Hematopoietic multipotent progenitor cell treated with erythropoietin and hydrocortisone succinate and interleukin-3 and kit ligand, for 4 days (in vitro differentiated cells): ENCODE measurements around the gene ESR2.
A peak's percentile ranks its signal among the peaks of the same experiment; 100 is the strongest.

Source experiments
- DNase-seq: peaks from one replicate; pipeline ENCODE4 v3.0.0-alpha.2; 2015

ESR2 gene

DNA sequence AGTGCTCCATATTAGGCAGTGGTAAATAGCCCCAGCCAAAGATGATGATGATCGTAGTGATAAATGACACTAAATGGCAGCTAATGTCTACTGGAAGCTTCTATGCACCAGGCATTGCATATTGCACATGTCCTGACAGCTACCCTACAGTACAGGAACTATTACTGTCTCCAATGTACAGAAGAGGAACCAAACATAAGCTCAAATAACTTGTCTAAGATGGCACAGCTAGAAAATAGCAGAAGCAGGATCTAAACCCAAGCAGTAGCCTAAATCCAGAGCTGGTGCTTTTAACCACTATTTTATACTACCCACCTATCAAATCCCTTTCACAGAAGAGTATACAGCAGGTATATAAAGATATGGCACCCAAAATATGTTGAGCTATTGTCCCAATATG, 28.9 kb downstream of the ESR2 start:
- no peak for DNase-seq

DNA sequence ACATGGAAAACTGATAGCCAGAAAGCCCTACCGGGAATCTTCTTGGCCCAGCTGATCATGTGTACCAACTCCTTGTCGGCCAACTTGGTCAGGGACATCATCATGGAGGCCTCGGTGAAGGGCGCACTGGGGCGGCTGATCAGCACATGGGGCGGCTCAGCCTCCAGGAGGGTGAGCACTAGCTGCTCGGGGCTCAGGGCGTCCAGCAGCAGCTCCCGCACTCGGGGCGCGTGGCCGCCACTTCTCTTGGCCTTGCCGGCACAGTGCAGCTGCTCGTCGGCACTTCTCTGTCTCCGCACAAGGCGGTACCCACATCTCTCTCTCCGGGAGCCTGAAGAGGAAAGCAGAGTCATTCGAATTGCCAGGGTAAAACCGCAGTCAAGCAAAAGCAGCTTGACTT, 33.8 kb downstream of the ESR2 start:
- DNase-seq = no peak

DNA sequence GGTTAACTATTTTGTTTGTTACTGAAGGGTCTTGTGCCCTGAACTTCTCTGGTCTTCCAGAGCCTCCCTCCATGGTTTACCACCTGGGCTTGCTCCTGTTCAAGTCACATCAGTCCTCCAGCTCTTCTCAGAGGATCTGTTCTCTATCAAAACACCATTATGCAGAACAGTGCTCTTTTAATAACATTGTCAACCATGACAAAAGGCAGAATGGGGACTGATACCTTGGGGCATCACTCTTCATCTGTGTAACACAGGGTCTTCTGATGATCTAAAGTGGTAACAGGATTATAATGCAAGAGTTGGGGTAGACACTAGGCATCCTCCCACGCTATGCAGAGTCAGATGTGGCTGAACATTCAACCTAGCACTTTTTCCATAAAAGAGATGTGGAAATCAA, 38.4 kb downstream of the ESR2 start:
- no peak for DNase-seq

DNA sequence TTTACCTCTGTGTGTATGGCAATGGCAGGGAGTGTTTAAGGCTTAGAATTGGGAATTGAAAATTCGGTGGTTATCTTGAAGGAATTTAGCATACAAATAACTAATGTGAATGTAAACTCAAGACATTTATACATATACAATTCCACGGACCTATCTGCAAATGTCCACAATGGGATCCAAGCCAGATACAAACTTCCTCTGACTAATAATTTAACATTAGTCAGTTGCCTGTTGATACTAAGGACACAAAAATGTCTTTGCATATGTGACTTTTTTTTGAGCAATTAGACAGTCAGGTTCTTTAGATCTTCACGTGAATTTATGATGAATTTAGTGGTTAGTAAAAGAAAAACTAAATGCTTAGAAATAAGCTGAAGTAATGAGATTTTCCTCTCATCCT, 40.5 kb downstream of the ESR2 start:
- no peak for DNase-seq

DNA sequence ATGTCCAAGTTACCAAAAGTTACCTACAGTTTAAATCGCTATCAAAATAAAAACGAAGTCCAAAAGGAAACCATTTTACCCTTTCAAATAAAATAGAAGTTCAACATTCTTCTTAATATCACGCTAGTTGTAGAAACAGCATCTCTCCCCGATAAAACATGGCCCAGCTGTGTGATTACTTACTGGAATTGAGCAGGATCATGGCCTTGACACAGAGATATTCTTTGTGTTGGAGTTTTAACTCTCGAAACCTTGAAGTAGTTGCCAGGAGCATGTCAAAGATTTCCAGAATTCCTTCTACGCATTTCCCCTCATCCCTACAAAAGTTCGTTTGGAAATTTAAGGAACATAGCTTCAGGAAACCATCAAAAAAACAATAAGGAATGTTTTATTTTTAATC, 44.8 kb downstream of the ESR2 start:
- DNase-seq = no peak

DNA sequence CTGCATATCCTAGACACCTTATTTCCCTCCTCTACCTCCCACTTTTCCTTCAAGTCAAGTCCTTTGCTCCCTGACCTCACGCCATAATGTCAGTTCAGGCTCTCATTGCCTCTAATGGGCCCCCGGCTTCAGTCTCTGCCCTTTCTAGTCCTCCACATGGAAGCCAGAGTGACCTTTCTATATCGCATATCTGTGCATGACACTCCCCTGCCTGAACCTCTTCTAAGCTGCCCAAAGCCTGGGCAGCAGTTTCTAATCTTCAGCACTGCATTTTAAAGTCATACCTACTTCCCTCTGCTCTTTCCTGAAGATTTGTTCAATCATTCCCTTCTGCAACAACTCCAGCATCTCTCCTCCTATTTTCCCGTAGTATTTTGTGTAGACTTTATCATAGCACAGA, 45.5 kb downstream of the ESR2 start:
- DNase-seq = no peak

DNA sequence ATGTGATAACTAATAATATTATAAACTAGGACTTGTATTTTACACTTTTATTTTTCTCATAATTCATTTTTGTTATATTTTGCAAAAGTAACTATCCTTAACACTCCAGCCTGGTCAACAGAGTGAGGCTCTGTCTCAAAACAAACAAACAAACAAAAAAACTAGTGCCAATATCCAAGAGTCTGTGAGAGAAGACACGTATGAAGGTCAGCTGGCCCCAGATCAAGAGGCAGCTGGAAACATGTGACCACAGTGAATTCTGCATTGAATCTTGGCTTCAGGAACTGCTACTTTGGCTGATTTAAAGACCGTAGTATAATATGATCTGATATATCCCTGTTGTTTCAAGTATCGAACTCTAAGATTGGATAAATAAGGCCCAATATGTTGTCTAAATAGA, 47.0 kb downstream of the ESR2 start:
- no peak for DNase-seq

DNA sequence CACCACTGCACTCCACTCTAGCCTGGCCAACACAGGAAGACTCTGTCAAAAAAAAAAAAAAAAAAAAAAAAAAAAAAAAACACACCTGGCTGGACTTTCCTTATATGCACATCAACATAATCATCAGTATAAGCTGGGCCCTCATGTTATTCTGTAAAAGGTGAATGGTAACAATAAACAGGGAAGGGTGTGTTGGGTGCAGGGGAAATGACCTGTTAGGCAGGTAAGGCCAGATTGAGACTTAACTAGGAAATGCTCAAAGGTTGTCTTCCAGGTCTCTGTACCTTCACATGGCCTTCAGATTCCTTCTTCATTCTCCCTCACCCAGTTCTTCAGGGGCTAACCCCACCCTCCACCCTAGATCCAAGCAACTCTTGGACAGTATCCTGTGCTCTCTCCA, 47.5 kb downstream of the ESR2 start:
- no peak for DNase-seq

DNA sequence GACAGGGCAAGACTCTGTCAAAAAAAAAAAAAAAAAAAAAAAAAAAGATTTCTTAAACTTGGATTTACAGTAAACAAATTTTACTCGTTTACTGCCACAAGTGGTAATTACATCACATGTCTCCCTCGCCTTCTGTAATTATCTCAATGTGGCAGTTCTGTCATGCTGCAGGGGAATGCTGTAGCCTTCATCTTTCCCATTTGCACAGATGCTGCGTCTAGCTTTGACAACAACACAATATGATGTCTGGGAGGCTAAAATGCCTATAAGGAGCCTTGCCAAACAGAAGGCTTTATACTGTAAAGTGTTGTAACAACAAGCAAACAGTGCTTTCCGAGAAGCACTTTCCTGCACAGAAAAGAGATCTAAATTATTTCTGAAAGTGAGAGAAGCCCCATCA, 48.7 kb downstream of the ESR2 start:
- DNase-seq = no peak

DNA sequence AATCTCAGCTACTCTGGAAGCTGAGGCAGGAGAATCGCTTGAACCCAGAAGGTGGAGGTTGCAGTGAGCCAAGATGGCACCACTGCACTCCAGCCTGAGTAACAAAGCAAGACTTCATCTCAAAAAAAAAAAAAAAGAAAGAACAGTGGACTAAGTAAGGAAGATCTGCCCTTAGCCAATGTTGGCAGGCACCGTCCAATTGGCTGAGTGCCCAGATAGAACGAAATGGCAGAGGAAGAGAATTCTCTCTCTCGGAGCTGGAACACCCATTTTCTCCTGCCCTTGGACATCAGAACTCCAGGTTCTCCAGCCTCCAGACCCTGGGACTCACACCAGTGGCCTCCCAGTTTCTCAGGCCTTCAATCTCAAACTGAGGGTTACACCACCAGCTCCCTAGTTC, 49.9 kb downstream of the ESR2 start:
- DNase-seq = no peak

DNA sequence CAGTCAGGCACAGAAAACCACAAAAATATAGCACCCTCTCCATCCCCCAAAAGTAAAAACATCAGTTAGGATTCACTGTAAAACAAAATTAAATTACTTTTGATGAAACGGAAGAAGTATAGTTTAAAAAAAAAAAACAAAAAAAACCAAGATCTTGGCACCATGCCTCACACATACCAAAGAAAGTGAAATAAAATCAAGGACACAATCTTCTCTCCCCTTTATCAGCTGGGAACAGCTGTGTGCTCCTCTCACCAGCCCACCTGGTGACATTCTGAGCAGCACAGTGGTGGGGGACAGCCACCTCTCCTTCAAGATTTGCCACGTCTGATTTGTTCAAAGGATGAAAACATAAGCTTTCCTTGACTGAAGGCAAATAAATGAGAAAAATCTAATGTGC, 55.5 kb downstream of the ESR2 start:
- peak; percentile 28 for DNase-seq

DNA sequence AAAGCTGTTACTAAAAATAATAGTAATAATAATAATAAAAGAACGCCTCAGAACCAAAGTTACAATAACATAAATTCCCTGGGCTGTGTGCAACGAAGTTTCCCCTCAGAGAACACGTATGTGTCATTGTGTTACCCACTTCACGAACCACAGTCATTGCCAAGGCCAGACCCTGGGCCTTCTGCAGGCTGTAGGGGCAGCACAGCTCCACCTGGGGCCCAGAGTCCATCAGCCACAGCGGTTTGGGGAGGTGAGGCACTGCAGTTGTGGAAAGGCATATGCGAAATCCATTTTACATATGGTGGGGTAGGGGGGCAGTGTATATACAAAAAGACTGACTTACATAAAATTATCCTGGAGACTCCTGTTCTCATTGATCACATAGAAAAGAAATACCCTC, 56.1 kb downstream of the ESR2 start:
- DNase-seq = no peak

DNA sequence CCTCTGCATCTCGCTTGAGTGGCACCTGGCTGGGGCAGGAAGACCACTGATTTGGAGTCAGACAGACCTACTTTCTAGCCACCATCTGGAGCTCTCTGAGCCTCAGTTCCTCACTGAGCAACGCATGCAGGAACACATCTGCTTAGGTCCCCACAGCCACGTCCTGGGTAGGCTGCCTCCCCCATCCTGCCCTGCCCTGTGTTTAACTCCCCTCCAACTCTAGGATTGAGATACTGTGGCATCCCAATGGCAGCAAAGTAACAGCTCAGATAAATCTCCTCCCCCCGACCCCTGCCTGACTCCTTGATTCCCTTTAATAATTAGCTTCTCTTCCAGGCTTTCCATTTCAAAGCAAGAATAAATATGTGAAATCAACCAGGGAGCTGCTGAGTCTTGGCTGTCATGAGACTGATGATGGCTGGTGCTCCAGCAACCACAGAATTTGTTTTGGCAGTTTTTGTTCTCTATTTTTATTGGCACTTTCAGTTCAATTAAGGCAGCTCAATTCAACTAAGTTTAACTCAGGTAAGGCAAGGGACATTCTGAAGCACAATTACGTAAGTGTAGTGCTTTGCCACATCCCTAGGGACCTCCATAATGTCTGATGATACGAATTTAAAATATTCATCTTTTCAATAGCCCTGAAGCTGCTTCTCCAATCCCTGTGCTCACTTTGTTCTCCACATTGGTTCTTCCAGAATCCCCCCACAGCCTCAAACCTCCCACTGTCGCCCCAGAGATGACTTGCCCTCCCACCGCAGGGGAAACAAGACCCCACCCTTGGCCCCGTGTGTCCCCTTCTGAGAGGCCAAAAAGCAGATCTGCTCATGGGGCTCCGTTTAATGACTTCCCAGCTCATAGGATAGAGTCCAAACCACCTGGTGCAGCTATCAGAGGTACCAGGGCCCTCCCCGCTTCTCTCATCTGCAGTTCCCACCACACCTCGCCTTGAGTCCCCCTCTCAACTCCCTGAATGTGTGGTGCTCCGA, 58.2 kb downstream of the ESR2 start:
- no peak for DNase-seq

DNA sequence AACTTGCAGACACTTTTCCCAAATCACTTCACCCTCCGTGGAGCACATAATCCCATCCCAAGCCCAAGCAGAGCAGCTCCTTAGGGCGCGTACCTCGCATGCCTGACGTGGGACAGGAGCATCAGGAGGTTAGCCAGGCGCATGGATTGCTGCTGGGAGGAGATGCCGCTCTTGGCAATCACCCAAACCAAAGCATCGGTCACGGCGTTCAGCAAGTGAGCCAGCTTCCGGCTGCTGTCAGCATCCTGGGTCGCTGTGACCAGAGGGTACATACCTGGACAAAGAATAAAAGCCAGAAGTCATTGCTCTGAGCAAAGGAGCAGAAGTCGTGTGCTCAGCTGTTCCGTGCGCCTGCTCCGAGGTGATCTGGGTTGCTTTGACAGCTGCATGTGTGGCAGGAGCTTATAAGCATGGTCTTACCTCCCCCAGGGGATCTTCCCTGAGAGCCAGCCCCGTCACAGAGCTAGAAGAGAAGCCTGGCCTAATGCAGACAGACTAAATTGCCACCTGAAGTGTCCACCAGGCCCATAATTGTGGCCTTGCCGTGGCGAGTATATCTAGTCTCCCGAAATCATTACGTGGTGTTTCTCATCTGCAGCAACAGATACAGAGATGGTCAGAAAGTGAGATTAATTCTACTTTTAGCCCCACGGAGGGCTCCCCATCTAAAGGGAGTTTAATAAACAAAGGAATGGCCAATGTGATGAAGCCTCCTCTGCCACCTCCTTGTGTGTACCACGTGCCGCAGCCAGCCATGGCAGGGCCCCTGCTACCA, 59.1 kb downstream of the ESR2 start:
- DNase-seq = no peak

DNA sequence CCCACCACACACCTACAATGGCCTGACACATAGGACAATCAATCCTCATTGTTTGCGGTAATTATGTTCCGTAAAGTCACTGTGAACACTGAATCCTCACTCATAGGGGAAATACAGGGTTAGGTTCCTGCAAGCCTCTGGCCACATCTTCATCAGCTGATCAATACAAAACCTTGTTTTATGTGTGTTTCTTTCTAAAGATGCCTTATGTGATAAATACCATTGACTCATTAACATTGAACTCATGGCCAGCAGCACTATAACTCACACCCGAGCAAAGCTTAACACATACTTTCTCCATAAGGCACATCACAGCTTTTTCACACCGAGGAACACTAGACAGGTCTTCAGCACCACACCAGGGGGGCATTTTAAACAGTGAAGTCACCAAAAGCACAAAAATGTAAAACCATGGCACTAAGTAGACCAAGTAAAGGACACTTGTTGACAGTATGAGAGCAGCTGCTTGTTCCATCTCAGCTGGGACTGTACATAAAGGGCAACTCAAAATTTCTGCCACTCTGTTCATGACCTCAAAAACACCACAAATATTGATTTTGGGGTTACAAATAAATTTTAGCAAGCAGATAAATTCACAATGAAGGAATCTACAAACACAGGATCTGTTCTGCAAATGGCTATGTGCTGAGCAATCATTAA, 60.5 kb downstream of the ESR2 start:
- DNase-seq = no peak

DNA sequence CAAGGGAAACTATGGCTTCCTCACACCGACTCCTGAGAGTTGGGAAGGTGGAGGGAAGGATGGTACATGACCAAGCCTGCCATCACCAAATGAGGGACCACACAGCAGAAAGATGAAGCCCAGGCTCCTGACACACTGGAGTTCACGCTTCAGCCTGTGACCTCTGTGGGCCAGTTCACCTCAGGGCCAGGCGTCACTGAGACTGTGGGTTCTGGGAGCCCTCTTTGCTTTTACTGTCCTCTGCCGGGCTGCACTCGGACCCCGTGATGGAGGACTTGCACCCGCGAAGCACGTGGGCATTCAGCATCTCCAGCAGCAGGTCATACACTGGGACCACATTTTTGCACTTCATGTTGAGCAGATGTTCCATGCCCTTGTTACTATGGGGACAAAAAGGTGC, 61.2 kb downstream of the ESR2 start:
- no peak for DNase-seq

DNA sequence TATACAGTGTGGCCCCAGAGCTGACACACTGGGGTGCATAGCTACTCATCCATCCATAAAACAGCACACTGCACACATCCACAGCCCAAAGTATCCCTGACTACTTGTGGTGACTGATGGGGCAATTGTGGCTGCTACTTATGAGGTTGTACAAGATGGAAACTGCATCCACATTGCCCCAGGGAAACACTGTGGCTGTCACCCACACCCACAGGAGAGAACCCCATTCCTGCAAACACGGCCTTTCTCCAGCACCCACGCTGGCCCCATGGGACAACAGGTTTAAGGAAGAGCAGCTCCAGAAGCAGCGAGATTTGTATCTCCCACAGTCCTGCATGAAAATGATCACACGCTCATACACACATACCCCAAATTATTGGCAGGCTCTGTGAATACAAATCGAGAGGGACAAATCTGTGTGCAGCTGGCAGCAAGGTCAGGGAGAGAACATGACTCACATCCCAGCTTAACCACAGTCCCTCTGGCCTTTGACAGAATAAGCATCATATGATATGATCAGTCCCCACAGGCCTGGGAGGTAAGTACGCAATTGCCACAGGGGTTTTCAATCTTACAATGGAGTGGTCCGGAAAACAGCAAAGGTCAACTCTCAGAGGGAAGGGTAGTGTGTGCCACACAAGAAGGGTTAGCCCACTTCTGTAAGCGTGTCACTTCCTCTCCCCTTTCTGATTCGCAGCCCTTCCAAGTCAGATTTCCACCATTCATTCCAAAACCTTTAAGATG, 61.9 kb downstream of the ESR2 start:
- peak; percentile 44 for DNase-seq

DNA sequence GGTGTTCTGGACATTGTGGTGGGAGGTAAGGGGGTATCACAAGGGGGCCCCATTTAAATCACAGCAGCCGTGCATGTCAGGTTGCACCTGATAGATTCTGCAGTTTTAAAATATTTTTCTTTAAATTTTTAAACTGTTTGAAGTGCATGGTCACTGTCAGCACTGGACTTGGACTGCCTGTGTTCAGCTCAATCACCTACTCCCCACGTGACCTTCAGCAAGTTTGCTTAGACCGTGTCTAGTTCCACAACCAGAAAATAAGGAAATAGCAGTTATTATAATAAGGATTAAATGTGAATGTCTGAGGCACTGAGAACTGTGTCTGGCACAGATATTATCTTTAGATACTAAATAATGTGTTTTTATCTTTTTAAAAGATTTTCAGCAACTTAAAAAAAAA, 64.7 kb downstream of the ESR2 start:
- DNase-seq = no peak

DNA sequence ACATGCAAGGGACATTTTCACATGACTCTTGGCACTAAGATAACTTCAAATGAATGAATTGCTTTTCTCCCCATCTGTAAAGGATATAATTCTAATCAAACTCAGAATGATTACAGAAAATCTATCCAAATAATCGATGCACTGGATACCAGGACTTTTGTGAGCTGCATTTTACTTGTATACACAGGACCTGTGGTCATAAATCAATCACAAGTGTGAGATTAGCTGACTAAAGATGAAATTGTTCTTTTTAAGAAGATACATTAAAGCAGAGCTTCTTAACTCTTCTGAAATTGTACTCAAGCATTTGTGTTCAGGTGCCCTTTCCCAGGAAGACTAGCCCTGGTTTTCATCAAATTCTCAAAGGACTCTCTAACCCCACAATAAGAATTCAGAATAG, 66.3 kb downstream of the ESR2 start:
- no peak for DNase-seq

DNA sequence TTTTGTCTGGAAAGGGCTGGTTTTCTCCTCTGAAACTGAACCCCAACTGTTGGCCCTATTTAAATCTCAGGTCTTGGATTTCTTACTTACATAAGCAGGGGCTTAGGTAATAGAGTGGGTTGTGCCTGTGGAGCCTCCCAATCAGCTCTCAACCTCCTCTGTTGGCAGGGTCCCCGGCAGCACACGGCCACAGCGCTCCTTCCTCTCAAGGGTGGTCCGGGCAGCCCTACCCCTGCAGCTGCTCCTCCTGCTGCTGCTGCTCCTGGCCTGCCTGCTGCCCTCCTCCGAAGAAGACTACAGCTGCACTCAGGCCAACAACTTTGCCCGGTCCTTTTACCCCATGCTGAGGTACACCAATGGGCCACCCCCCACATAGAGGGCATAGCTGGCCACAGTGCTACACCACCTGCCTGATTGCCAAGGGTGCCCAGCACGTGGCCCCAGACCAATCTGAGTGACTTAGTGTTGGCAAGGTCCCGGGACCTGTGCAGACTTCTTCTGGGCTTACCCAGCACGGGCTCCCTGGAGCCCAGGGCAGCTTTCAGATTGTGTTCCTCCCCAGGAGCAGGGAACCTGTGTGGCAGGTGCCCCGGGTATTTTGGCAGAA, 68.9 kb downstream of the ESR2 start:
- DNase-seq = no peak

DNA sequence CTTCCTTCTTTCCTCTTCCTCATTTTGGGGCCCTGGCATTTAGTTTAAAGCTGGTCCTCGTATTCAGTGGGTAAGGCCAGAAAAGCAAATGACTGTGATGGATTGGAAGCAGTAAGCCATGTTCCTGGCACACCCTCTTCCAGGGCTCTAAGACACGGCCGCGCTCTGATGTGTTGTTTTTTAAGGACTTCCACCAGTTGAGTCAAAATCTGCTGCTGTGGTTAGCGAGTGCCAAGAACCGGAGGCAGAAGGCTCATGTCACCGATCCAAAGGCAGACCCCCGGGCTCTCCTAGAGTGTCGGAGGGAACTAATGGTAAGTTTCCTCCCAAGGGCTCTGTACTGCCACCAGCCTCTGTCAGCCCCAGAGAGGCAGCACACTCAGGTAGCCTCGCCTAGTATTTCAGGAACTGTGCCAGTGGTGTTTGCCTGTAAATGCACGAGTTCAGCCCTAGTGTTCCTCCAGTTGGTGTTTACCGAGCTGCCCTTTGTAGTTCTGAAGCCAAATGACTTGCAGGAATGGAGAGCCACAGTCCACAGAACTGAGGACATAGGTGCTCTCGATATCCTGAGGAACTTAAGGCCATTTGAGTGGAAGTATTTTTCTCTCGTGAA, 72.7 kb downstream of the ESR2 start:
- peak; percentile 38 for DNase-seq

DNA sequence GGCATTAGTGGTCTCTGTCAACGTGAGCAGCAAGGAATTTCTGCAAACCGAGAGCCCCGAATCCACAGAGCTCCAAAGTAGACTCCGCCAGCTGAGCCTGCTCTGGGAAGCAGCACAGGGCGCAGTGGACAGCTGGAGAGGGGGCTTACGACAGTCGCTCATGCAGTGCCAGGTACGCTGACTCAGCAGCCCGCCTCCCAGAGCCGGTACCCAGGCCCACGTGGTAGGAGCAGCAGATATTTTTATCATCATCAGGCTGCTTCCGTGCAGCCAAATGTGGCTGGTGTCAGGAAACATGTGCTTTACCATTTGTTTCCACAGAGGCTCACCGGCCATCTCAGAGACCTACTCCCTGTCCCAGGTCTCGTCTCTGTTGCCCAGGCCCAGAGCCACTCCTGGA, 73.7 kb downstream of the ESR2 start:
- DNase-seq = peak; percentile 84
